Endothelial cell of umbilical vein (primary cell): Measurements from ENCODE around the gene ENGASE. TPM values are rescaled to one million over a fixed set of nuclear protein-coding genes. Genes with fewer than 3 reads are reported as not detected.

Experiments
- BruUV-seq: library from RNA; stranded (reverse); fragments of 400-500 nt; replicated peaks from 2 replicates; lab custom pipeline; 2021; lab: Mats Ljungman, UMichigan
- CTCF ChIA-PET: fragments of 300-600, 350-600 bp; sonication (Branson Sonifier 250); formaldehyde crosslinking; loops from one replicate; lab custom pipeline; 2021; ENCODE audit warnings: antibody characterized with exemption, inconsistent platforms; lab: Charles Lee
- POLR2A ChIA-PET: fragments of 300-600, 350-600 bp; sonication (Branson Sonifier 250); formaldehyde crosslinking; loops from one replicate; lab custom pipeline; 2021; ENCODE audit warnings: antibody characterized with exemption, inconsistent platforms; lab: Charles Lee
- DNase-seq: peaks from one replicate; pipeline ENCODE4 v3.0.0-alpha.2; 2011; ENCODE audit warnings: low read depth, low spot score
- FAIRE-seq: peaks from 2 replicates; lab custom pipeline; 2011; peaks lifted over from hg19 to GRCh38; lab: Jason Lieb, UNC
- H2AFZ ChIP-seq: 2 replicates; pipeline ENCODE4 v1.6.0; 2012; ENCODE audit warnings: low read depth, low read length, control low read depth, inconsistent platforms
- H3K27ac ChIP-seq: 2 replicates; pipeline ENCODE4 v1.5.1; 2011; ENCODE audit warnings: low read depth, mild to moderate bottlenecking, control low read depth, low read length, moderate library complexity; ENCODE audit not compliant: insufficient read depth
- H3K27me3 ChIP-seq, 2 experiments: 2 replicates each; pipeline versions ENCODE4 v1.6.0 to v1.6.1; 2011; ENCODE audit warnings: low read length in 2 of 2, mixed read lengths in 1 of 2; ENCODE audit not compliant: control insufficient read depth in 2 of 2, insufficient read depth in 2 of 2
- H3K36me3 ChIP-seq, 2 experiments: 2 replicates in 1 of 2; 3 replicates in 1 of 2; pipeline ENCODE4 v1.5.1; 2011; ENCODE audit warnings: low read length in 2 of 2, mild to moderate bottlenecking in 1 of 2, moderate library complexity in 1 of 2; ENCODE audit not compliant: control insufficient read depth in 2 of 2, insufficient read depth in 2 of 2; ENCODE audit errors: extremely low read depth in 1 of 2
- H3K4me1 ChIP-seq: 3 replicates; pipeline ENCODE4 v1.5.1; 2011; ENCODE audit warnings: mild to moderate bottlenecking, low read length; ENCODE audit not compliant: control insufficient read depth, insufficient read depth; ENCODE audit errors: extremely low read depth
- H3K4me2 ChIP-seq: 2 replicates; pipeline ENCODE4 v1.6.1; 2011; ENCODE audit warnings: low read length, control low read depth, mixed read lengths; ENCODE audit not compliant: insufficient read depth
- H3K4me3 ChIP-seq, 3 experiments: fragments of 200-600 bp in 1 of 3; sonication (generic), shearing (Covaris generic) in 1 of 3; replicated peaks in 1 of 3; 2 replicates each; pipeline ENCODE4 v1.5.1; 2011 to 2016; ENCODE audit warnings: control low read depth in 3 of 3, low read length in 3 of 3, mild to moderate bottlenecking in 2 of 3, inconsistent platforms in 1 of 3, low read depth in 1 of 3, moderate library complexity in 1 of 3; ENCODE audit not compliant: insufficient read depth in 1 of 3
- H3K79me2 ChIP-seq: 2 replicates; pipeline ENCODE4 v1.6.0; 2012; ENCODE audit warnings: low read length, inconsistent platforms; ENCODE audit not compliant: control insufficient read depth, insufficient read depth
- H3K9ac ChIP-seq: replicated peaks from 2 replicates; pipeline ENCODE3; 2011; ENCODE audit warnings: low read length, control low read depth; ENCODE audit not compliant: insufficient read depth; ENCODE audit errors: extremely low read depth
- H3K9me1 ChIP-seq: replicated peaks from 3 replicates; pipeline ENCODE4 v1.6.0; 2011; ENCODE audit warnings: mild to moderate bottlenecking, low read length; ENCODE audit not compliant: control insufficient read depth, insufficient read depth; ENCODE audit errors: extremely low read depth
- H3K9me3 ChIP-seq: replicated peaks from 2 replicates; pipeline ENCODE4 v1.5.1; 2012; ENCODE audit warnings: low read length, inconsistent platforms; ENCODE audit not compliant: control insufficient read depth, insufficient read depth
- H4K20me1 ChIP-seq: replicated peaks from 2 replicates; pipeline ENCODE3; 2011; ENCODE audit warnings: mild to moderate bottlenecking, low read length; ENCODE audit not compliant: control insufficient read depth, insufficient read depth; ENCODE audit errors: extremely low read depth
- EZH2 ChIP-seq: IDR thresholded peaks from 2 replicates; pipeline ENCODE4 v1.6.1; 2012; ENCODE audit warnings: borderline replicate concordance, low read depth, mild to moderate bottlenecking, moderate library complexity, low read length, inconsistent platforms; ENCODE audit not compliant: severe bottlenecking
- FOS ChIP-seq: IDR thresholded peaks from 2 replicates; pipeline ENCODE4 v1.6.1; 2011; ENCODE audit warnings: mild to moderate bottlenecking, low read length, moderate library complexity, borderline replicate concordance; ENCODE audit not compliant: insufficient read depth
- GATA2 ChIP-seq: IDR thresholded peaks from 2 replicates; pipeline ENCODE4 v1.7.0; 2011; ENCODE audit warnings: low read depth, mild to moderate bottlenecking, moderate library complexity, mixed read lengths, low read length; ENCODE audit not compliant: insufficient read length, insufficient read depth
- JUN ChIP-seq: IDR thresholded peaks from 2 replicates; pipeline ENCODE4 v1.6.1; 2011; ENCODE audit warnings: borderline replicate concordance, low read depth; ENCODE audit not compliant: insufficient read length, insufficient read depth
- MYC ChIP-seq: IDR thresholded peaks from one replicate; pipeline ENCODE4 v1.6.1; 2011; ENCODE audit warnings: mild to moderate bottlenecking, low read depth, low read length
- POLR2A ChIP-seq: IDR thresholded peaks from 2 replicates; pipeline ENCODE4 v1.6.1; 2012; ENCODE audit warnings: low read depth, mild to moderate bottlenecking, control low read depth, low read length
- POLR2AphosphoS5 ChIP-seq: IDR thresholded peaks from 2 replicates; pipeline ENCODE4 v1.6.1; 2012; ENCODE audit warnings: low read depth, mild to moderate bottlenecking, control low read depth, low read length, moderate library complexity; ENCODE audit not compliant: insufficient read depth
- dilution Hi-C: fragments of 300-500 bp; cut with MboI; formaldehyde crosslinking; loops from one replicate; pipeline ENCODE4 v1.15.0; 2019; ENCODE audit warnings: low sequenced_read_pairs; ENCODE audit not compliant: extremely low pct_ligation_motif_present
- intact Hi-C: fragments of 100-400 bp; cut with micrococcal nuclease; formaldehyde crosslinking; loops from one replicate; pipeline ENCODE4 v1.10.0; 2022
- polyA plus RNA-seq, 4 experiments: library from polyadenylated mRNA; depleted of rRNA in 3 of 4; stranded (reverse) in 3 of 4; unstranded in 1 of 4; fragments of >200 nt; gene quantifications; 2 replicates each; pipeline versions ENCODE4 v1.2.1 to v1.2.3, GENCODE V29; 2011 to 2012; ENCODE audit warnings: missing spikeins in 1 of 4
- total RNA-seq: library from RNA; stranded (reverse); gene quantifications from 2 replicates; pipeline ENCODE4 v1.2.3, GENCODE V29; 2021
- TF ChIP-seq, protein P1 (sequence below): IDR thresholded peaks from 2 replicates; pipeline ENCODE4 v1.6.1; 2011; ENCODE audit not compliant: insufficient read depth, insufficient read length
- TF ChIP-seq, protein P2 (sequence below), 2 donors: IDR thresholded peaks; 1 replicate in 1 of 2; 2 replicates in 1 of 2; pipeline ENCODE4 v1.5.1; 2011; ENCODE audit warnings: low read length in 2 of 2, mild to moderate bottlenecking in 2 of 2, moderate library complexity in 2 of 2, control low read depth in 1 of 2, inconsistent platforms in 1 of 2, low read depth in 1 of 2; ENCODE audit not compliant: insufficient read depth in 1 of 2; ENCODE audit errors: extremely low read depth in 1 of 2

Gene ENGASE
- total and polyA plus RNA-seq, 2 donors (not counting 3 experiments of a cell fraction or from before 2014, with no cell fraction given), result 13.7 to 20.8 TPM

DNA sequence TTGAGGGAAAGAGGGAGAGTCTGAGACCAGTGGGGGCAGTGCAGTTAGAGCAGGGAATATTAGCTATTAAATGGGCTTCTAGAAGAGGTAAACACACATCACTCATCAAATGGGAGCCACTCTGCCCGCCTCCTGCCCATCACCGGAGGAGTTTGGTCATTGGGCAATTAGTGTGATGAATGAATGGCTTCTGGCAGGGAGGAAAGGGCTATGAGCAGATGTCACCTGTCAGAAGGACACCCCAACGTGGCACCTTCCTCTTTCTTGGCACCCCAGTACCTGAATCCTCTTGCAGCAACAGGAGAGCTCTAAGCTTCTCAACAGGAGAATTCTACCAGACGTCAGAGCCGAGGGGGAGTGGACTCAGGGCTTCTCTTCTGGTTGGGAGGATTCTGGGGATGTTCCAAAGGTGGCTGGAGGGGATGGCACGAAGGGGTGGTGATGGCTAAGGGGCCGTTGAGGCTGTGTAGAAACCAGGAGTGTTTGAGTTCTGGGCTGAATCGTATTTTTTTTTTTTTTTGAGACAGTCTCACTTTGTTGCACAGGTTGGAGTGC lies 39.6 kb upstream of the ENGASE start:
- no peak for FAIRE-seq

More for the DNA sequence above, 39.6 kb upstream of the ENGASE start:
- Histone ChIP-seq H3K36me3 (no peaks in the 10 kb centered on the region), H3K27me3 (peaks cover 0 to 6% of the 10 kb centered on the region in 2 experiments), H4K20me1 (no peaks in the 10 kb centered on the region), H3K9me1 (no peaks in the 10 kb centered on the region), H3K27ac (no peak overlapping the region), H2AFZ (no peak overlapping the region), H3K9me3 (no peaks in the 10 kb centered on the region), H3K79me2 (no peaks in the 10 kb centered on the region), H3K4me3 (no peak overlapping the region), H3K9ac (no peak overlapping the region), H3K4me1 (peaks cover 10% of the 10 kb centered on the region), H3K4me2 (no peak overlapping the region)
- DNase-seq, result no peak
- ChIA-PET POLR2A (no interaction called here), CTCF (interaction anchor here (0.8 to 8.6 kb wide), 5 partner anchors 7 to 25 kb away, joined by 3 to 91 read pairs (median 25); partner anchors contain the start of gene CANT1)
- no peak for TF ChIP-seq MYC
- no peak for TF ChIP-seq JUN
- TF ChIP-seq POLR2A, result no peak
- TF ChIP-seq, protein P1, sequence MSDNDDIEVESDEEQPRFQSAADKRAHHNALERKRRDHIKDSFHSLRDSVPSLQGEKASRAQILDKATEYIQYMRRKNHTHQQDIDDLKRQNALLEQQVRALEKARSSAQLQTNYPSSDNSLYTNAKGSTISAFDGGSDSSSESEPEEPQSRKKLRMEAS, result no peak
- no peak for TF ChIP-seq FOS
- TF ChIP-seq, protein P2, sequence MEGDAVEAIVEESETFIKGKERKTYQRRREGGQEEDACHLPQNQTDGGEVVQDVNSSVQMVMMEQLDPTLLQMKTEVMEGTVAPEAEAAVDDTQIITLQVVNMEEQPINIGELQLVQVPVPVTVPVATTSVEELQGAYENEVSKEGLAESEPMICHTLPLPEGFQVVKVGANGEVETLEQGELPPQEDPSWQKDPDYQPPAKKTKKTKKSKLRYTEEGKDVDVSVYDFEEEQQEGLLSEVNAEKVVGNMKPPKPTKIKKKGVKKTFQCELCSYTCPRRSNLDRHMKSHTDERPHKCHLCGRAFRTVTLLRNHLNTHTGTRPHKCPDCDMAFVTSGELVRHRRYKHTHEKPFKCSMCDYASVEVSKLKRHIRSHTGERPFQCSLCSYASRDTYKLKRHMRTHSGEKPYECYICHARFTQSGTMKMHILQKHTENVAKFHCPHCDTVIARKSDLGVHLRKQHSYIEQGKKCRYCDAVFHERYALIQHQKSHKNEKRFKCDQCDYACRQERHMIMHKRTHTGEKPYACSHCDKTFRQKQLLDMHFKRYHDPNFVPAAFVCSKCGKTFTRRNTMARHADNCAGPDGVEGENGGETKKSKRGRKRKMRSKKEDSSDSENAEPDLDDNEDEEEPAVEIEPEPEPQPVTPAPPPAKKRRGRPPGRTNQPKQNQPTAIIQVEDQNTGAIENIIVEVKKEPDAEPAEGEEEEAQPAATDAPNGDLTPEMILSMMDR (IDR thresholded peaks at IDR 0.05; ENCODE audit: extremely low read depth in 1 of 2, insufficient read depth in 1 of 2, low read depth in 1 of 2, low read length in 2 of 2), result no peak
- no peak for TF ChIP-seq GATA2
- TF ChIP-seq EZH2, result no peak
- no peak for TF ChIP-seq POLR2AphosphoS5
- BruUV-seq, result no TSS peak
- intact Hi-C loops (no loop called here), dilution Hi-C loops (no loop called here)
